Thoracic aorta (tissue), 2 donors: ENCODE measurements around the gene CNPY1. TPM values are rescaled to one million over a fixed set of nuclear protein-coding genes. Genes with fewer than 3 reads are reported as not detected.

Experiments used
- ATAC-seq: fragments of 150-250 bp; one replicate; pipeline ENCODE4 v1.8.0; 2017; ENCODE audit warnings: low read depth; ENCODE audit not compliant: insufficient number of reproducible peaks, low FRiP score
- DNase-seq: peaks from one replicate; pipeline ENCODE4 v3.0.0-alpha.2; 2020; ENCODE audit warnings: low spot score
- H3K27ac ChIP-seq, 2 donors: fragments of 200-600 bp; sonication (generic); 1 replicate in 1 of 2; 2 replicates in 1 of 2; pipeline ENCODE4 v1.5.1; 2016; ENCODE audit warnings: mild to moderate bottlenecking in 2 of 2, moderate library complexity in 2 of 2
- H3K27me3 ChIP-seq: fragments of 200-600 bp; sonication (generic); replicated peaks from 2 replicates; pipeline ENCODE4 v1.6.0; 2016; ENCODE audit warnings: mild to moderate bottlenecking; ENCODE audit not compliant: insufficient read depth
- H3K36me3 ChIP-seq: fragments of 200-600 bp; sonication (generic); one replicate; pipeline ENCODE4 v1.5.1; 2016
- H3K4me1 ChIP-seq, 2 donors: fragments of 200-600 bp; sonication (generic); 1 replicate in 1 of 2; 2 replicates in 1 of 2; pipeline versions ENCODE4 v1.5.1 to v1.6.0; 2016; ENCODE audit warnings: low read depth in 2 of 2, mild to moderate bottlenecking in 1 of 2; ENCODE audit not compliant: control insufficient read depth in 1 of 2
- H3K4me3 ChIP-seq: fragments of 200-600 bp; sonication (generic); 2 replicates; pipeline ENCODE4 v1.5.1; 2016; ENCODE audit warnings: mild to moderate bottlenecking
- H3K9me3 ChIP-seq: fragments of 200-600 bp; sonication (generic); 2 replicates; pipeline ENCODE4 v1.5.1; 2016
- CTCF ChIP-seq: fragments of 200-600 bp; sonication (generic); IDR thresholded peaks from one replicate; pipeline ENCODE4 v1.5.1; 2019; ENCODE audit warnings: antibody characterized with exemption
- total RNA-seq, 2 donors: library from RNA; depleted of rRNA; stranded (reverse); fragments of >200 nt; gene quantifications; one replicate each; pipeline versions ENCODE4 v1.1.0 to v1.2.3, GENCODE V29; 2016

CNPY1 gene
- total RNA-seq, 2 donors from 2014 or later, result not detected

- Histone ChIP-seq H3K36me3 (no peaks in the 10 kb centered on the region), H3K4me1 (peaks cover 0 to under 1% of the 10 kb centered on the region in 2 donors), H3K27ac (no peak overlapping the region), H3K27me3 (peaks cover 7% of the 10 kb centered on the region), H3K9me3 (no peaks in the 10 kb centered on the region), H3K4me3 (no peak overlapping the region)
- ATAC-seq, result no peak
- DNase-seq, result no peak
- TF ChIP-seq CTCF, result no peak
These were observed 18.7 kb downstream of the CNPY1 start for GRCh38 chr7:155527664-155528063.

- DNase-seq (no peak), ATAC-seq (no peak)
- TF ChIP-seq CTCF, result no peak
- Histone ChIP-seq H3K36me3 (no peaks in the 10 kb centered on the region), H3K27ac (no peak overlapping the region), H3K4me1 (no peaks in the 10 kb centered on the region), H3K9me3 (no peaks in the 10 kb centered on the region), H3K27me3 (peaks cover under 1% of the 10 kb centered on the region), H3K4me3 (no peak overlapping the region)
These were observed 20.1 kb downstream of the CNPY1 start for GRCh38 chr7:155526225-155526624.

- H3K9me3 ChIP-seq, result no peaks in the 10 kb centered on the region
- H3K4me3 ChIP-seq, result no peak overlapping the region
- TF ChIP-seq CTCF, result no peak
- no peak for ATAC-seq
- no peaks in the 10 kb centered on the region for H3K36me3 ChIP-seq
- no peak overlapping the region for H3K27ac ChIP-seq
- H3K4me1 ChIP-seq, result no peaks in the 10 kb centered on the region
- no peaks in the 10 kb centered on the region for H3K27me3 ChIP-seq
- no peak for DNase-seq
These were observed 22.3 kb downstream of the CNPY1 start for GRCh38 chr7:155524018-155524556.

GRCh38 chr7:155523168-155523675 is 23.1 kb downstream of the CNPY1 start:
- no peak overlapping the region for H3K27ac ChIP-seq
- DNase-seq (no peak), ATAC-seq (no peak)
- no peaks in the 10 kb centered on the region for H3K9me3 ChIP-seq
- TF ChIP-seq CTCF, result no peak
- H3K4me3 ChIP-seq, result no peak overlapping the region
- no peaks in the 10 kb centered on the region for H3K36me3 ChIP-seq
- H3K27me3 ChIP-seq, result no peaks in the 10 kb centered on the region
- no peaks in the 10 kb centered on the region for H3K4me1 ChIP-seq

- no peaks in the 10 kb centered on the region for H3K27me3 ChIP-seq
- DNase-seq (no peak), ATAC-seq (no peak)
- no peaks in the 10 kb centered on the region for H3K36me3 ChIP-seq
- no peak overlapping the region for H3K27ac ChIP-seq
- no peak overlapping the region for H3K4me3 ChIP-seq
- H3K4me1 ChIP-seq, result no peaks in the 10 kb centered on the region
- H3K9me3 ChIP-seq, result no peaks in the 10 kb centered on the region
- no peak for TF ChIP-seq CTCF
These were observed 24.5 kb downstream of the CNPY1 start for GRCh38 chr7:155521743-155522398.
